ENCODE results near the gene VPS16. TPM values are rescaled to one million over a fixed set of nuclear protein-coding genes. Genes with fewer than 3 reads are reported as not detected.

VPS16 gene
- total RNA-seq, 1 experiment from 2014 or later: 38.1 TPM

DNA sequence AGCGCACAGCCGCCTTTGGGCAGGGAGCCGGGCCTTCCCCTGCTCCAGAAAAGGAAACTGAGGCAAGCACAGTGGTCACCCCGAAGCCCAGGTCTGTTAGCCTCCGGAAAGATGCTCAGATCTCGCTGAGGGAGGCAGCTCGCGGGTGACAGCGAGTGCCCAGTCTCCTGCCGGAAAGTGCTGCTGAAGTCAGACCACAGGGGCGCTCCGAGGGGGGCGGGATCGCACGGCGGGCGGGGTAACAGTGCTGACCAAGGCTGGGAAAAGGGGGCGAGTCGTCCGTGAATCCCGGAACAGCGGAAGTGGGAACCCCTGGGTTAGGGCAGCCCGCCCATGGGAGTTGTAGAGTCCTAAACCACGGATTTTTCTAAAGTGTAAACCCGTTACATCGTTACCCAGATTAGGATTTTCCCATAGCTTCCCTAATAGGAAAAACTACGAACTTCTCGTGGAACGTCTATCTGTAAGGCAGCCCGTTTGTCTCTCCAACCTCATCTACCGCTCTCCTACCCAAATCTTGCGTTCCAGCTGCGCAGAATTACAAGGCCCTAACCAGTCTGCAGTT lies 504 bp downstream of the VPS16 start:
- H3K27me3 ChIP-seq (ENCODE audit: insufficient read depth, low read length): no peaks in the 10 kb centered on the region
- ChIA-PET POLR2A (no interaction called here), CTCF (interaction anchor here (0.9 to 1.1 kb wide), 2 partner anchors 88 to 160 kb away, joined by 3 to 4 read pairs; no protein-coding TSS in a partner anchor), RAD21 (ENCODE audit: low non-redundant PET in 1 of 2, low total read pairs in 2 of 2, uncharacterized antibody in 2 of 2, unreplicated experiment in 2 of 2) (no interaction called here)
- DNase-seq (ENCODE audit: low read depth, low spot score) (no peak), ATAC-seq (peak; percentile 71)
- no peaks in the 10 kb centered on the region for H3K9me3 ChIP-seq (ENCODE audit: control insufficient read depth in 1 of 2, insufficient read depth in 1 of 2, low read depth in 1 of 2, low read length in 2 of 2)
- H3K4me1 ChIP-seq (ENCODE audit: control insufficient read depth in 1 of 2, insufficient read depth in 2 of 2, low read length in 2 of 2): peaks cover 13 to 20% of the 10 kb centered on the region in 2 experiments; a peak in 3 of 4 replicates
- intact Hi-C loops (cut with micrococcal nuclease): no loop called here
- no peaks in the 10 kb centered on the region for H3K36me3 ChIP-seq (ENCODE audit: control insufficient read depth in 1 of 2, insufficient read depth in 2 of 2, low read length in 2 of 2)
- no peaks in the 10 kb centered on the region for H3K9me2 ChIP-seq (ENCODE audit: insufficient read depth)
- peak overlapping the region; percentile 45 for H2AFZ ChIP-seq (ENCODE audit: low read depth, low read length, poor library complexity, severe bottlenecking)
- H3K9ac ChIP-seq (ENCODE audit: low read length): peak overlapping the region; percentile 81
- peak overlapping the region; percentile 73 to 96 for H3K4me3 ChIP-seq (replicated peaks in 1 of 2; ENCODE audit: low read depth in 1 of 2, low read length in 2 of 2)
- H3K79me2 ChIP-seq (ENCODE audit: insufficient read depth, low read length): peaks cover 12% of the 10 kb centered on the region
- peak overlapping the region; percentile 98 for H3K4me2 ChIP-seq (ENCODE audit: low read length)
- no peaks in the 10 kb centered on the region for H4K20me1 ChIP-seq (ENCODE audit: insufficient read depth)
- TF ChIP-seq REST (IDR thresholded peaks at IDR 0.05; ENCODE audit: low read depth): no peak
- no peak for TF ChIP-seq EZH2 (IDR thresholded peaks at IDR 0.05)
- no peak for TF ChIP-seq POLR2AphosphoS5 (IDR thresholded peaks at IDR 0.05; ENCODE audit: low read depth, low read length)
- TF ChIP-seq EGR1 (IDR thresholded peaks at IDR 0.05; ENCODE audit: low read depth): no peak
- TF ChIP-seq TCF7L2 (IDR thresholded peaks at IDR 0.05; ENCODE audit: borderline replicate concordance, extremely low read depth, insufficient read depth, insufficient read length): no peak
- no peak for TF ChIP-seq ZFX (IDR thresholded peaks at IDR 0.05)
- TF ChIP-seq ZNF274 (IDR thresholded peaks at IDR 0.05; ENCODE audit: low read depth, low read length): no peak
- TF ChIP-seq CEBPB (IDR thresholded peaks at IDR 0.05; ENCODE audit: low read depth): no peak
- TF ChIP-seq ZBTB33 (IDR thresholded peaks at IDR 0.05; ENCODE audit: extremely low read depth, insufficient replicate concordance, low read length): no peak
- TF ChIP-seq, protein P1, sequence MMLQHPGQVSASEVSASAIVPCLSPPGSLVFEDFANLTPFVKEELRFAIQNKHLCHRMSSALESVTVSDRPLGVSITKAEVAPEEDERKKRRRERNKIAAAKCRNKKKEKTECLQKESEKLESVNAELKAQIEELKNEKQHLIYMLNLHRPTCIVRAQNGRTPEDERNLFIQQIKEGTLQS (IDR thresholded peaks at IDR 0.05): no peak
- no peak for TF ChIP-seq CBX3 (IDR thresholded peaks at IDR 0.05; ENCODE audit: low read depth)
- TF ChIP-seq EZH2phosphoT487 (IDR thresholded peaks at IDR 0.05; ENCODE audit: borderline replicate concordance): no peak
- TF ChIP-seq SRF (IDR thresholded peaks at IDR 0.05; ENCODE audit: low read depth): no peak
- TF ChIP-seq SP1 (IDR thresholded peaks at IDR 0.05; ENCODE audit: low read depth): no peak
- peak overlapping the region; percentile 97 for H3K27ac ChIP-seq (ENCODE audit: low read depth, low read length)
- TSS peak; percentile 72 for BruUV-seq (replicated peaks)
